Lung (tissue), 12 donors: ENCODE measurements around the gene ZNF562. TPM values are rescaled to one million over a fixed set of nuclear protein-coding genes. Genes with fewer than 3 reads are reported as not detected.

ENCODE experiments used
- ATAC-seq: fragments of 200-7000 bp; cut with Tn5 transposase; one replicate; pipeline ENCODE4 v1.9.1; 2020; ENCODE audit warnings: moderate number of reproducible peaks; ENCODE audit not compliant: insufficient read depth, low FRiP score
- DNase-seq, 3 donors: peaks; one replicate each; pipeline ENCODE4 v3.0.0-alpha.2; 2013 to 2017
- H3K27ac ChIP-seq, 2 donors: one replicate each; pipeline ENCODE4 v1.5.1; 2013; ENCODE audit warnings: mild to moderate bottlenecking in 2 of 2, moderate library complexity in 2 of 2, control low read depth in 1 of 2, inconsistent platforms in 1 of 2, low read depth in 1 of 2, low read length in 1 of 2
- H3K27me3 ChIP-seq, 3 donors: one replicate each; pipeline ENCODE4 v1.5.1; 2013; ENCODE audit warnings: low read length in 2 of 3; ENCODE audit not compliant: control insufficient read depth in 3 of 3, insufficient read depth in 3 of 3
- H3K36me3 ChIP-seq, 4 donors: one replicate each; pipeline ENCODE4 v1.5.1; 2013; ENCODE audit warnings: low read length in 4 of 4, mild to moderate bottlenecking in 1 of 4, moderate library complexity in 1 of 4; ENCODE audit not compliant: control insufficient read depth in 4 of 4, insufficient read depth in 4 of 4
- H3K4me1 ChIP-seq, 5 donors: one replicate each; pipeline ENCODE4 v1.5.1; 2013; ENCODE audit warnings: low read length in 5 of 5, mild to moderate bottlenecking in 2 of 5, moderate library complexity in 1 of 5; ENCODE audit not compliant: control insufficient read depth in 5 of 5, insufficient read depth in 5 of 5
- H3K4me3 ChIP-seq: one replicate; pipeline ENCODE4 v1.5.1; 2013; ENCODE audit warnings: mild to moderate bottlenecking, control low read depth, moderate library complexity
- H3K9ac ChIP-seq, 2 donors: one replicate each; pipeline ENCODE4 v1.5.1; 2013; ENCODE audit warnings: low read length in 2 of 2, control low read depth in 1 of 2; ENCODE audit not compliant: insufficient read depth in 1 of 2
- H3K9me3 ChIP-seq, 4 donors: one replicate each; pipeline ENCODE4 v1.5.1; 2013; ENCODE audit warnings: low read length in 3 of 4, mild to moderate bottlenecking in 1 of 4, moderate library complexity in 1 of 4; ENCODE audit not compliant: control insufficient read depth in 4 of 4, insufficient read depth in 3 of 4
- CTCF ChIP-seq: IDR thresholded peaks from 2 replicates; pipeline ENCODE4 v1.5.1; 2012; ENCODE audit warnings: mild to moderate bottlenecking; ENCODE audit errors: control extremely low read depth, extremely low read depth
- WGBS, 2 donors: extraction: QIAGEN DNeasy Blood & Tissue Kit; methylation state at CpG; one replicate each; pipeline ENCODE4 v1.1.7; 2013; 5-methylcytosine and 5-hydroxymethylcytosine counted together
- polyA plus RNA-seq, 2 donors: library from polyadenylated mRNA; stranded (reverse); fragments of 200-250 nt; gene quantifications; one replicate each; pipeline ENCODE4 v1.2.1, GENCODE V29; 2013
- total RNA-seq, 2 donors: library from RNA; depleted of rRNA in 1 of 2; stranded (reverse); fragments of >200 nt in 1 of 2; gene quantifications; one replicate each; pipeline ENCODE4 v1.2.1, GENCODE V29; 2014 to 2021
- donor health status: control.
- donor health status: control.
- donor health status: Bipolar disorder and iron deficiency.
- donor health status: healthy.
- donor health status: DM: yes; HTN: yes; CAD: no.

ZNF562 gene
- total and polyA plus RNA-seq, 4 donors = 6.2 to 45.9 (median 18.3) TPM

- 96 to 97% methylated on average over 2 of the region's 2 CpGs for WGBS, 2 donors
- Histone ChIP-seq H3K4me1 (no peaks in the 10 kb centered on the region), H3K36me3 (peaks cover 37 to 75% (median 64%) of the 10 kb centered on the region in 4 donors), H3K9ac (no peak overlapping the region), H3K27me3 (no peaks in the 10 kb centered on the region), H3K4me3 (no peak overlapping the region), H3K9me3 (peaks cover 7 to 53% (median 32%) of the 10 kb centered on the region in 4 donors), H3K27ac (no peak overlapping the region)
- ATAC-seq (no peak), DNase-seq (no peak)
- TF ChIP-seq CTCF = no peak
Measured at GRCh38 chr19:9610484-9611113, 64.3 kb downstream of the ZNF562 start.

- TF ChIP-seq CTCF = no peak
- Histone ChIP-seq H3K27ac (no peak overlapping the region), H3K4me3 (no peak overlapping the region), H3K27me3 (no peaks in the 10 kb centered on the region), H3K9me3 (peaks cover 7 to 57% (median 32%) of the 10 kb centered on the region in 4 donors), H3K36me3 (peaks cover 33 to 58% (median 51%) of the 10 kb centered on the region in 4 donors), H3K9ac (no peak overlapping the region), H3K4me1 (no peaks in the 10 kb centered on the region)
- ATAC-seq (no peak), DNase-seq (no peak)
- 95 to 97% methylated on average over 5 of the region's 5 CpGs for WGBS, 2 donors
Measured at GRCh38 chr19:9608912-9609311, 66.0 kb downstream of the ZNF562 start.

- no peaks in the 10 kb centered on the region for H3K36me3 ChIP-seq
- H3K4me3 ChIP-seq = no peak overlapping the region
- H3K9me3 ChIP-seq = peaks cover 0 to 13% (median 6%) of the 10 kb centered on the region in 4 donors
- H3K4me1 ChIP-seq = no peaks in the 10 kb centered on the region
- H3K9ac ChIP-seq = no peak overlapping the region
- 83 to 89% methylated on average over 3 of the region's 3 CpGs for WGBS, 2 donors
- no peaks in the 10 kb centered on the region for H3K27me3 ChIP-seq
- DNase-seq (no peak), ATAC-seq (no peak)
- H3K27ac ChIP-seq = no peak overlapping the region
- TF ChIP-seq CTCF = no peak
Measured at GRCh38 chr19:9597027-9597426, 77.9 kb downstream of the ZNF562 start.

Other genes starting within 250 kb of the ZNF562 start
- gene ZNF266, start 239.5 kb downstream of the ZNF562 start, total RNA-seq = 10 to 100 TPM; 22.2 to 33.8 TPM
- 10 to 100 TPM; 17.3 to 24.9 TPM for gene ZNF266, start 239.5 kb downstream of the ZNF562 start, polyA plus RNA-seq
- gene ZNF560, start 176.5 kb downstream of the ZNF562 start, total RNA-seq = not detected
- gene ZNF560, start 176.5 kb downstream of the ZNF562 start, polyA plus RNA-seq = under 1 TPM; 0.05 to 0.24 TPM
- gene ZNF426, start 136.5 kb downstream of the ZNF562 start, total RNA-seq = 10 to 100 TPM; 14.8 to 24.0 TPM
- gene ZNF426, start 136.5 kb downstream of the ZNF562 start, polyA plus RNA-seq = 1 to 10 TPM; 2.6 to 4.1 TPM
- 10 to 100 TPM; 24.7 to 49.3 TPM for gene ZNF121, start 90.6 kb downstream of the ZNF562 start, total RNA-seq
- gene ZNF121, start 90.6 kb downstream of the ZNF562 start, polyA plus RNA-seq = 10 to 100 TPM in 1 of 2 donors, 1 to 10 TPM in 1; 4.7 to 10.6 TPM
- 10 to 100 TPM; 31.5 to 53.2 TPM for gene ZNF561, start 53.9 kb downstream of the ZNF562 start, total RNA-seq
- 10 to 100 TPM; 17.0 to 21.1 TPM for gene ZNF561, start 53.9 kb downstream of the ZNF562 start, polyA plus RNA-seq
- 10 to 100 TPM; 10.5 to 30.9 TPM for gene ZNF846, start 93.6 kb upstream of the ZNF562 start, total RNA-seq
- gene ZNF846, start 93.6 kb upstream of the ZNF562 start, polyA plus RNA-seq = 1 to 10 TPM; 3.2 to 7.4 TPM
- gene FBXL12, start 144.0 kb upstream of the ZNF562 start, total RNA-seq = 10 to 100 TPM; 23.1 to 26.7 TPM
- gene FBXL12, start 144.0 kb upstream of the ZNF562 start, polyA plus RNA-seq = 10 to 100 TPM; 18.8 to 27.0 TPM
- 100 to 1,000 TPM; 102 to 262 TPM for gene UBL5, start 152.8 kb upstream of the ZNF562 start, total RNA-seq
- gene UBL5, start 152.8 kb upstream of the ZNF562 start, polyA plus RNA-seq = 1,000 to 10,000 TPM in 1 of 2 donors, 100 to 1,000 TPM in 1; 611 to 1,378 TPM
- 10 to 100 TPM; 77.4 to 81.1 TPM for gene PIN1, start 160.2 kb upstream of the ZNF562 start, total RNA-seq
- gene PIN1, start 160.2 kb upstream of the ZNF562 start, polyA plus RNA-seq = 100 to 1,000 TPM in 1 of 2 donors, 10 to 100 TPM in 1; 69.8 to 108 TPM